Panc1 (cell line): ENCODE results near the gene HCRT. TPM values are rescaled to one million over a fixed set of nuclear protein-coding genes. Genes with fewer than 3 reads are reported as not detected.

ENCODE experiments used
- ATAC-seq: fragments of 200-7000 bp; cut with Tn5 transposase; 2 replicates; pipeline ENCODE4 v1.9.1; 2020; ENCODE audit warnings: mild to moderate bottlenecking, moderate library complexity
- BruUV-seq: library from RNA; stranded (reverse); fragments of 400-500 nt; replicated peaks from 2 replicates; lab custom pipeline; 2021; lab: Mats Ljungman, UMichigan
- CTCF ChIA-PET: fragments of 300-600 bp; sonication (Branson Sonifier 250); formaldehyde crosslinking; loops from one replicate; lab custom pipeline; 2022; ENCODE audit warnings: antibody characterized with exemption; lab: Charles Lee
- POLR2A ChIA-PET: fragments of 300-600 bp; sonication (Branson Sonifier 250); formaldehyde crosslinking; loops from one replicate; lab custom pipeline; 2022; ENCODE audit warnings: antibody characterized with exemption; lab: Charles Lee
- DNase-seq: peaks from one replicate; pipeline ENCODE4 v3.0.0-alpha.2; 2010; ENCODE audit warnings: low read depth, low spot score
- H3K27ac ChIP-seq: 2 replicates; pipeline ENCODE4 v1.5.1; 2011; ENCODE audit warnings: mild to moderate bottlenecking, low read length, inconsistent platforms
- H3K27me3 ChIP-seq: fragments of 200-500 bp; sonication (Bioruptor generic); 2 replicates; pipeline ENCODE4 v1.6.0; 2014; ENCODE audit warnings: low read length, inconsistent platforms; ENCODE audit not compliant: control insufficient read depth, insufficient read depth
- H3K36me3 ChIP-seq: fragments of 200-500 bp; sonication (Bioruptor generic); 2 replicates; pipeline ENCODE4 v1.5.1; 2014; ENCODE audit warnings: inconsistent platforms, mild to moderate bottlenecking, low read length, moderate library complexity; ENCODE audit not compliant: control insufficient read depth, insufficient read depth
- H3K4me1 ChIP-seq: 2 replicates; pipeline ENCODE4 v1.5.1; 2011; ENCODE audit warnings: inconsistent platforms, mild to moderate bottlenecking, low read length, moderate library complexity; ENCODE audit not compliant: control insufficient read depth, insufficient read depth
- H3K4me3 ChIP-seq, 2 experiments: 2 replicates each; pipeline ENCODE4 v1.5.1; 2011 to 2012; ENCODE audit warnings: low read depth in 2 of 2, low read length in 2 of 2, mild to moderate bottlenecking in 2 of 2, inconsistent platforms in 1 of 2, moderate library complexity in 1 of 2
- H3K9me3 ChIP-seq: fragments of 200-500 bp; sonication (Bioruptor generic); 2 replicates; pipeline ENCODE4 v1.5.1; 2014; ENCODE audit warnings: low read depth, mild to moderate bottlenecking, inconsistent platforms, low read length, moderate library complexity; ENCODE audit not compliant: control insufficient read depth, insufficient read depth
- POLR2AphosphoS5 ChIP-seq: IDR thresholded peaks from 2 replicates; pipeline ENCODE4 v1.6.1; 2012; ENCODE audit warnings: mild to moderate bottlenecking, low read depth, low read length, moderate library complexity
- SIN3A ChIP-seq: IDR thresholded peaks from 2 replicates; pipeline ENCODE4 v1.6.1; 2012; ENCODE audit warnings: low read depth, mild to moderate bottlenecking, low read length, moderate library complexity, borderline replicate concordance; ENCODE audit not compliant: insufficient read depth
- TCF7L2 ChIP-seq: IDR thresholded peaks from 2 replicates; pipeline ENCODE4 v1.6.1; 2011; ENCODE audit warnings: mild to moderate bottlenecking, low read depth, low read length, inconsistent platforms
- in situ Hi-C: cut with HindIII; loops from 2 replicates; pipeline ENCODE4 v1.10.0; 2016; ENCODE audit warnings: low sequenced_read_pairs, low pct_unique_long_range_greater_than_20kb
- intact Hi-C: fragments of 100-400 bp; cut with micrococcal nuclease; formaldehyde crosslinking; loops from one replicate; pipeline ENCODE4 v1.10.0; 2022; ENCODE audit not compliant: unreplicated experiment
- total RNA-seq: library from RNA; stranded (reverse); gene quantifications from one replicate; pipeline ENCODE4 v1.2.1, GENCODE V29; 2021; ENCODE audit not compliant: unreplicated experiment
- TF ChIP-seq, protein P1 (sequence below): fragments of 450-650 bp; IDR thresholded peaks from 2 replicates; pipeline ENCODE4 v1.5.1; 2017; ENCODE audit warnings: mild to moderate bottlenecking
- TF ChIP-seq, protein P2 (sequence below), 2 experiments: IDR thresholded peaks; 2 replicates each; pipeline ENCODE4 v1.6.1; 2011 to 2012; ENCODE audit warnings: low read depth in 2 of 2, control low read depth in 1 of 2, low read length in 1 of 2, mild to moderate bottlenecking in 1 of 2, moderate library complexity in 1 of 2; ENCODE audit not compliant: insufficient read depth in 1 of 2

Gene HCRT
- total RNA-seq, 1 experiment from 2014 or later, result not detected

DNA sequence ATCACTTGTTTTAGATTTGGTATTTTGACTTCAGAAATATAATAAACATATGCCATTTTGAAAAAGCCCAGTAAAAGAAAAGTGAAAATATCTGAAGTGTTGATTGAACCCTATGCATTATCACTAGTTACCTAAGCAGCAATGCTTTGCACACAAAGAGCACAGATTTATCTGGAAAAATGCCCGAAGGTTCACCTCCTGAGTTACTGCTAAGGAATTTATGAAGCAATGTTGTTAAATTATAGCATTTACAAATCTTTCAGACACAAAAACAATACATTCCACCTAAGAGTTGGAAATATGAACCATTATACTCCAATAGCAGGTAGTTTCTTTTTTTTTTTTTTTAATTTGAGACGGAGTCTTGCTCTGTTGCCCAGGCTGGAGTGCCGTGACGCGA lies 47.9 kb upstream of the HCRT start:
- Histone ChIP-seq H3K36me3 (no peaks in the 10 kb centered on the region; the same call in 1 of the 2 replicates), H3K4me1 (peaks cover 43% of the 10 kb centered on the region), H3K27ac (peak overlapping the region; percentile 12), H3K9me3 (no peaks in the 10 kb centered on the region), H3K27me3 (no peaks in the 10 kb centered on the region), H3K4me3 (no peak overlapping the region)
- TF ChIP-seq SIN3A (no peak), POLR2AphosphoS5 (no peak)
- BruUV-seq, result no TSS peak
- ChIA-PET CTCF (no interaction called here), POLR2A (no interaction called here)
- in situ Hi-C loops (no loop called here), intact Hi-C loops (no loop called here)
- no peak for DNase-seq
- ATAC-seq, result no peak

DNA sequence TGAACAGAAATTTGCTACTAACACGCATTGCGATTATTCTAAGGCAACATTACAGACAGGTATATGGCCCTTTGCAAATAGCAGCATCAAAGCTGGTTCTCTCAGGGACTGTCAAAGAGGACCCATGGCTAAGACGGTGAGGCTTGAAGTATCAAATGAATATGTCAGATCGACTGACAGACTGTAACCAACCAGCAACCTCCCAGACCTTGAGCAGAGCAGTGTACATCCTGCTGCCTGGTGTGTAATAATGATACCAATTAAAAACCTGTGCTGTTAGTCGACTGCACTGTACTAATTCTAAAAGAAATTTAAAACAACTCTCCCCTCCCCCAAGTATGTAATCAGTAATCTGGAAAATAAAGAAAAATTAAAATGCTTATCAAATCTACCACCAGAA lies 45.0 kb upstream of the HCRT start:
- Histone ChIP-seq H3K4me3 (no peak overlapping the region), H3K36me3 (no peaks in the 10 kb centered on the region; the same call in 1 of the 2 replicates), H3K27ac (peak overlapping the region; percentile 70; the same call in 1 of the 2 replicates), H3K4me1 (peaks cover 38% of the 10 kb centered on the region), H3K9me3 (no peaks in the 10 kb centered on the region), H3K27me3 (no peaks in the 10 kb centered on the region)
- intact Hi-C loops (no loop called here), in situ Hi-C loops (no loop called here)
- ChIA-PET CTCF (no interaction called here), POLR2A (interaction anchor here (0.6 kb wide), 1 partner anchor 78 kb away, joined by 6 read pairs; no protein-coding TSS in a partner anchor)
- no peak for TF ChIP-seq TCF7L2
- ATAC-seq, result no peak
- DNase-seq, result no peak
- BruUV-seq, result no TSS peak

DNA sequence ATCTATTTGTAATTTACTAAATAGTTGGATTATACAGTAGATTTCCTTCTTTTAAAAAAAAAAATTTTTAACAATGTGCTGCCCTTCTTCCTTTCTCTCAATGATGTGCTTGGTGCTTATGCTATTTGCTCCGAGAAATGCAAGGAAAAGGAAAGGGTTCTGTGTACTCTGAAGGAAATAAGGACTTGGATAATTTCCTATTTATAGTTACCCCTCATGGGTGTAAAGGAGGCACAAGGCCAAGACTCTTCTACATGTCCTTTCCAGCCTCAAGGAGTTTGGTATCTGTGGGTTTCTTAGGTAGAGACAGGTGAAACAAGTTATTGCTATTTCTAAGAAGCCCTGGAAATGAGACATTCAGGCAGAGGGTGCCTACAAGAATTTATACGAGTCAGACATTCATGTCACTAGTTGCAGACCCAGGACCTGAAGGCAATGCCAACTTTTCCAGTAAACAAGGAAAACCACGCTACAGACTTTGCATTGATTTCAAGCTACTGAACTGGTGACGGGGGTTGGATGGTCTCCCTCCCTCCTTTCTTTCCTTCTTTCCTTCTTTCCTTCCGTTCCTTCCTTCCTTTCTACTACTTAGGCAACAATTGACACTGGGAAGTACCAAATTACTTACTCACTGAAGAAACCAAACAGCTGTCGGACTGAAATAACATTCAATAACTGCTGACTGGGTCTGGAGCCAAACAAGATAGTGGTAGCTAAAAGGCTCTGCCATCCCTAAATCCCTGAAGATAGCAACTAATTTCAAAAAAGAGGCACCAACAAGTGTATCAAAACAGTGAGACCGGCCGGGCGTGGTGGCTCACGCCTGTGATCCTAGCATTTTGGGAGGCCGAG lies 42.8 kb upstream of the HCRT start:
- H3K4me3 ChIP-seq, result no peak overlapping the region
- in situ Hi-C loops (no loop called here), intact Hi-C loops (no loop called here)
- ChIA-PET CTCF (interaction anchor here (0.7 kb wide), 1 partner anchor 82 kb away, joined by 5 read pairs; no protein-coding TSS in a partner anchor), POLR2A (interaction anchor here (0.6 kb wide), 1 partner anchor 21 kb away, joined by 3 read pairs; no protein-coding TSS in a partner anchor)
- ATAC-seq (peak; percentile 50), DNase-seq (no peak)
- H3K27ac ChIP-seq, result peak overlapping the region; percentile 85
- no peak for TF ChIP-seq POLR2AphosphoS5
- TF ChIP-seq SIN3A, result no peak
- TF ChIP-seq, protein P1, sequence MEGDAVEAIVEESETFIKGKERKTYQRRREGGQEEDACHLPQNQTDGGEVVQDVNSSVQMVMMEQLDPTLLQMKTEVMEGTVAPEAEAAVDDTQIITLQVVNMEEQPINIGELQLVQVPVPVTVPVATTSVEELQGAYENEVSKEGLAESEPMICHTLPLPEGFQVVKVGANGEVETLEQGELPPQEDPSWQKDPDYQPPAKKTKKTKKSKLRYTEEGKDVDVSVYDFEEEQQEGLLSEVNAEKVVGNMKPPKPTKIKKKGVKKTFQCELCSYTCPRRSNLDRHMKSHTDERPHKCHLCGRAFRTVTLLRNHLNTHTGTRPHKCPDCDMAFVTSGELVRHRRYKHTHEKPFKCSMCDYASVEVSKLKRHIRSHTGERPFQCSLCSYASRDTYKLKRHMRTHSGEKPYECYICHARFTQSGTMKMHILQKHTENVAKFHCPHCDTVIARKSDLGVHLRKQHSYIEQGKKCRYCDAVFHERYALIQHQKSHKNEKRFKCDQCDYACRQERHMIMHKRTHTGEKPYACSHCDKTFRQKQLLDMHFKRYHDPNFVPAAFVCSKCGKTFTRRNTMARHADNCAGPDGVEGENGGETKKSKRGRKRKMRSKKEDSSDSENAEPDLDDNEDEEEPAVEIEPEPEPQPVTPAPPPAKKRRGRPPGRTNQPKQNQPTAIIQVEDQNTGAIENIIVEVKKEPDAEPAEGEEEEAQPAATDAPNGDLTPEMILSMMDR, result no peak
- TF ChIP-seq, protein P2, sequence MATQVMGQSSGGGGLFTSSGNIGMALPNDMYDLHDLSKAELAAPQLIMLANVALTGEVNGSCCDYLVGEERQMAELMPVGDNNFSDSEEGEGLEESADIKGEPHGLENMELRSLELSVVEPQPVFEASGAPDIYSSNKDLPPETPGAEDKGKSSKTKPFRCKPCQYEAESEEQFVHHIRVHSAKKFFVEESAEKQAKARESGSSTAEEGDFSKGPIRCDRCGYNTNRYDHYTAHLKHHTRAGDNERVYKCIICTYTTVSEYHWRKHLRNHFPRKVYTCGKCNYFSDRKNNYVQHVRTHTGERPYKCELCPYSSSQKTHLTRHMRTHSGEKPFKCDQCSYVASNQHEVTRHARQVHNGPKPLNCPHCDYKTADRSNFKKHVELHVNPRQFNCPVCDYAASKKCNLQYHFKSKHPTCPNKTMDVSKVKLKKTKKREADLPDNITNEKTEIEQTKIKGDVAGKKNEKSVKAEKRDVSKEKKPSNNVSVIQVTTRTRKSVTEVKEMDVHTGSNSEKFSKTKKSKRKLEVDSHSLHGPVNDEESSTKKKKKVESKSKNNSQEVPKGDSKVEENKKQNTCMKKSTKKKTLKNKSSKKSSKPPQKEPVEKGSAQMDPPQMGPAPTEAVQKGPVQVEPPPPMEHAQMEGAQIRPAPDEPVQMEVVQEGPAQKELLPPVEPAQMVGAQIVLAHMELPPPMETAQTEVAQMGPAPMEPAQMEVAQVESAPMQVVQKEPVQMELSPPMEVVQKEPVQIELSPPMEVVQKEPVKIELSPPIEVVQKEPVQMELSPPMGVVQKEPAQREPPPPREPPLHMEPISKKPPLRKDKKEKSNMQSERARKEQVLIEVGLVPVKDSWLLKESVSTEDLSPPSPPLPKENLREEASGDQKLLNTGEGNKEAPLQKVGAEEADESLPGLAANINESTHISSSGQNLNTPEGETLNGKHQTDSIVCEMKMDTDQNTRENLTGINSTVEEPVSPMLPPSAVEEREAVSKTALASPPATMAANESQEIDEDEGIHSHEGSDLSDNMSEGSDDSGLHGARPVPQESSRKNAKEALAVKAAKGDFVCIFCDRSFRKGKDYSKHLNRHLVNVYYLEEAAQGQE (IDR thresholded peaks at IDR 0.05; ENCODE audit: insufficient read depth in 1 of 2, low read depth in 2 of 2, low read length in 1 of 2), result no peak
- TF ChIP-seq TCF7L2, result no peak
- H3K4me1 ChIP-seq, result peaks cover 27% of the 10 kb centered on the region
- no peaks in the 10 kb centered on the region for H3K27me3 ChIP-seq
- BruUV-seq, result no TSS peak
- peaks cover 3% of the 10 kb centered on the region; the same call in 1 of the 2 replicates for H3K36me3 ChIP-seq
- no peaks in the 10 kb centered on the region for H3K9me3 ChIP-seq
